ENCODE measurements around the gene VEZF1.

VEZF1 gene

GRCh38 chr17:57949649-57950048, 38.4 kb downstream of the VEZF1 start:
- DNase-seq (ENCODE audit: extremely low spot score): no peak
- CTCF ChIA-PET: interaction anchor here (0.9 to 6.5 kb wide), 8 partner anchors 9 to 117 kb away, joined by 3 to 33 read pairs (median 4); no protein-coding TSS in a partner anchor
- POLR2A ChIA-PET: interaction anchor here (0.6 kb wide), 1 partner anchor 502 kb away, joined by 4 read pairs; no protein-coding TSS in a partner anchor
- TF ChIP-seq CTCF (IDR thresholded peaks at IDR 0.05; ENCODE audit: control extremely low read depth, extremely low read depth, low read depth, missing control alignments): no peak

- DNase-seq (ENCODE audit: extremely low spot score): no peak
- no peak for TF ChIP-seq CTCF (IDR thresholded peaks at IDR 0.05; ENCODE audit: control extremely low read depth, extremely low read depth, low read depth, missing control alignments)
- ChIA-PET CTCF (interaction anchor here (0.9 to 3.9 kb wide), 13 partner anchors 9 to 116 kb away, joined by 3 to 13 read pairs (median 5); no protein-coding TSS in a partner anchor), POLR2A (no interaction called here)
Measured at GRCh38 chr17:57948555-57949420, 39.3 kb downstream of the VEZF1 start.

- no peak for DNase-seq (ENCODE audit: extremely low spot score)
- CTCF ChIA-PET: interaction anchor here (1.6 to 3.9 kb wide), 9 partner anchors 8 to 89 kb away, joined by 3 to 13 read pairs (median 7); no protein-coding TSS in a partner anchor
- TF ChIP-seq CTCF (IDR thresholded peaks at IDR 0.05; ENCODE audit: control extremely low read depth, extremely low read depth, low read depth, missing control alignments): no peak
- POLR2A ChIA-PET: interaction anchor here (0.6 kb wide), 1 partner anchor 687 kb away, joined by 3 read pairs; no protein-coding TSS in a partner anchor
Measured at GRCh38 chr17:57948169-57948554, 39.9 kb downstream of the VEZF1 start.

- no peak for DNase-seq (ENCODE audit: extremely low spot score)
- CTCF ChIA-PET: interaction anchor here (1.3 to 3.2 kb wide), 12 partner anchors 8 to 88 kb away, joined by 3 to 13 read pairs (median 6); partner anchors contain the start of gene CUEDC1
- no peak for TF ChIP-seq CTCF (IDR thresholded peaks at IDR 0.05; ENCODE audit: control extremely low read depth, extremely low read depth, low read depth, missing control alignments)
- POLR2A ChIA-PET: interaction anchor here (0.6 kb wide), 1 partner anchor 391 kb away, joined by 4 read pairs; no protein-coding TSS in a partner anchor
Measured at GRCh38 chr17:57947369-57947768, 40.7 kb downstream of the VEZF1 start.

GRCh38 chr17:57946798-57947358, 41.2 kb downstream of the VEZF1 start:
- CTCF ChIA-PET: interaction anchor here (0.9 to 2.2 kb wide), 10 partner anchors 9 to 55 kb away, joined by 3 to 13 read pairs (median 6); partner anchors contain the start of gene CUEDC1
- POLR2A ChIA-PET: interaction anchor here (0.6 to 0.7 kb wide), 3 partner anchors 52 to 391 kb away, joined by 4 read pairs; no protein-coding TSS in a partner anchor
- DNase-seq (ENCODE audit: extremely low spot score): peak; percentile 76
- no peak for TF ChIP-seq CTCF (IDR thresholded peaks at IDR 0.05; ENCODE audit: control extremely low read depth, extremely low read depth, low read depth, missing control alignments)
